Sigmoid colon (tissue), 4 donors: Measurements from ENCODE around the gene TSHZ1.

Experiments
- EP300 ChIP-seq, 4 donors: sonication (generic); formaldehyde crosslinking; IDR thresholded peaks; one replicate each; pipeline ENCODE4 v1.6.1; 2017; ENCODE audit warnings: antibody characterized with exemption in 4 of 4
- POLR2A ChIP-seq, 2 donors: fragments of 450-650 bp; IDR thresholded peaks; one replicate each; pipeline ENCODE4 v1.6.1; 2016; ENCODE audit warnings: antibody characterized with exemption in 2 of 2, mild to moderate bottlenecking in 2 of 2, moderate library complexity in 2 of 2
- POLR2AphosphoS5 ChIP-seq, 4 donors: sonication (generic); formaldehyde crosslinking; IDR thresholded peaks; one replicate each; pipeline ENCODE4 v1.6.1; 2017; ENCODE audit warnings: antibody characterized with exemption in 4 of 4
- TF ChIP-seq, protein P1 (sequence below), 4 experiments: fragments of 450-650 bp in 3 of 4; fragments of 200-600 bp in 1 of 4; IDR thresholded peaks; one replicate each; pipeline ENCODE4 v1.5.1; 2016 to 2019; ENCODE audit warnings: antibody characterized with exemption in 4 of 4, mild to moderate bottlenecking in 3 of 4, moderate library complexity in 2 of 4

DNA sequence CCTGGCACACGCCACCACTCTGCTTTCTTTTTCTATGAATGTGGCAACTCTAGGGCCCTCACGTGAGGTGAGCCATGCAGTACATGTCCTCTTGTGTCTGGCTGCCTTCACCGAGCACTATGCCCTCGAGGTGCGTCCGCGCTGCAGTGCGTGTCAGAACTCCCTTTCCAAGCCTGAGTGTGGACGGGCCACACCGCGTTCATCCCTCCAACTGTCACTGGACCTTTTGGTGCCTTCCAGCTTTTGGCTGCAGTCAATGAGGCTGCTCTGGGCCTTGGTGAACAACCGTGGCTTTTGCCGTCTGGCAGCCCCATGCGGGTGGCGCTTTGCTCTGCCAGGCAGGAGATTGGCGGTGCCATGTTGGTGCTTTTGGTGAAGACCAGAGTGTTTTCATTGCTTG lies 74.0 kb downstream of the TSHZ1 start:
- TF ChIP-seq, protein P1, sequence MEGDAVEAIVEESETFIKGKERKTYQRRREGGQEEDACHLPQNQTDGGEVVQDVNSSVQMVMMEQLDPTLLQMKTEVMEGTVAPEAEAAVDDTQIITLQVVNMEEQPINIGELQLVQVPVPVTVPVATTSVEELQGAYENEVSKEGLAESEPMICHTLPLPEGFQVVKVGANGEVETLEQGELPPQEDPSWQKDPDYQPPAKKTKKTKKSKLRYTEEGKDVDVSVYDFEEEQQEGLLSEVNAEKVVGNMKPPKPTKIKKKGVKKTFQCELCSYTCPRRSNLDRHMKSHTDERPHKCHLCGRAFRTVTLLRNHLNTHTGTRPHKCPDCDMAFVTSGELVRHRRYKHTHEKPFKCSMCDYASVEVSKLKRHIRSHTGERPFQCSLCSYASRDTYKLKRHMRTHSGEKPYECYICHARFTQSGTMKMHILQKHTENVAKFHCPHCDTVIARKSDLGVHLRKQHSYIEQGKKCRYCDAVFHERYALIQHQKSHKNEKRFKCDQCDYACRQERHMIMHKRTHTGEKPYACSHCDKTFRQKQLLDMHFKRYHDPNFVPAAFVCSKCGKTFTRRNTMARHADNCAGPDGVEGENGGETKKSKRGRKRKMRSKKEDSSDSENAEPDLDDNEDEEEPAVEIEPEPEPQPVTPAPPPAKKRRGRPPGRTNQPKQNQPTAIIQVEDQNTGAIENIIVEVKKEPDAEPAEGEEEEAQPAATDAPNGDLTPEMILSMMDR (IDR thresholded peaks at IDR 0.05), result no peak
- TF ChIP-seq POLR2A (IDR thresholded peaks at IDR 0.05) (no peak), POLR2AphosphoS5 (IDR thresholded peaks at IDR 0.05) (no peak), EP300 (IDR thresholded peaks at IDR 0.05) (no peak)
